ENCODE data around the gene SERPINA5. TPM values are rescaled to one million over a fixed set of nuclear protein-coding genes. Genes with fewer than 3 reads are reported as not detected.

SERPINA5 gene
- total RNA-seq, 1 experiment from 2014 or later, result 0.49 TPM

- POLR2A ChIA-PET, result no interaction called here
These were observed 16.8 kb upstream of the SERPINA5 start for GRCh38 chr14:94564381-94564780.

GRCh38 chr14:94568186-94568585, 13.0 kb upstream of the SERPINA5 start:
- no peaks in the 10 kb centered on the region for H3K9me3 ChIP-seq (ENCODE audit: control insufficient read depth, insufficient read depth, low read depth, low read length)
- no peaks in the 10 kb centered on the region for H3K27me3 ChIP-seq (ENCODE audit: control insufficient read depth, insufficient read depth, low read length)
- intact Hi-C loops (cut with micrococcal nuclease; ENCODE audit: unreplicated experiment) (no loop called here), in situ Hi-C loops (cut with HindIII; ENCODE audit: low pct_unique_long_range_greater_than_20kb, low sequenced_read_pairs) (no loop called here)
- no peaks in the 10 kb centered on the region; the same call in 1 of the 2 replicates for H3K4me1 ChIP-seq (ENCODE audit: control insufficient read depth, insufficient read depth, low read length)
- no peak for ATAC-seq
- CTCF ChIA-PET, result interaction anchor here (0.6 kb wide), 1 partner anchor 565 kb away, joined by 3 read pairs; no protein-coding TSS in a partner anchor
- no peak overlapping the region for H3K27ac ChIP-seq (ENCODE audit: low read length)
- H3K4me3 ChIP-seq (ENCODE audit: low read depth in 2 of 2, low read length in 2 of 2), result no peak overlapping the region
- DNase-seq (ENCODE audit: low read depth, low spot score), result no peak
- no peaks in the 10 kb centered on the region for H3K36me3 ChIP-seq (ENCODE audit: control insufficient read depth, insufficient read depth, low read length)
- no TSS peak for BruUV-seq (replicated peaks)
- POLR2A ChIA-PET, result no interaction called here
- TF ChIP-seq POLR2AphosphoS5 (IDR thresholded peaks at IDR 0.05; ENCODE audit: low read depth, low read length), result no peak
- TF ChIP-seq SIN3A (IDR thresholded peaks at IDR 0.05; ENCODE audit: borderline replicate concordance, insufficient read depth, low read depth, low read length), result no peak
- TF ChIP-seq REST (IDR thresholded peaks at IDR 0.05; ENCODE audit: insufficient read depth in 1 of 2, low read depth in 2 of 2, low read length in 1 of 2), result no peak
- TF ChIP-seq TCF7L2 (IDR thresholded peaks at IDR 0.05; ENCODE audit: low read depth, low read length), result no peak
- TF ChIP-seq CTCF (IDR thresholded peaks at IDR 0.05), result no peak

More at GRCh38 chr14:94564381-94564780, 16.8 kb upstream of the SERPINA5 start:
- ATAC-seq (no peak), DNase-seq (ENCODE audit: low read depth, low spot score) (no peak)
- Histone ChIP-seq H3K36me3 (ENCODE audit: control insufficient read depth, insufficient read depth, low read length) (no peaks in the 10 kb centered on the region), H3K4me1 (ENCODE audit: control insufficient read depth, insufficient read depth, low read length) (no peaks in the 10 kb centered on the region), H3K27ac (ENCODE audit: low read length) (no peak overlapping the region), H3K9me3 (ENCODE audit: control insufficient read depth, insufficient read depth, low read depth, low read length) (no peaks in the 10 kb centered on the region), H3K27me3 (ENCODE audit: control insufficient read depth, insufficient read depth, low read length) (no peaks in the 10 kb centered on the region), H3K4me3 (ENCODE audit: low read depth in 2 of 2, low read length in 2 of 2) (no peak overlapping the region)
- CTCF ChIA-PET, result no interaction called here
- no TSS peak for BruUV-seq (replicated peaks)
- intact Hi-C loops (cut with micrococcal nuclease; ENCODE audit: unreplicated experiment), result no loop called here
- no peak for TF ChIP-seq REST (IDR thresholded peaks at IDR 0.05; ENCODE audit: insufficient read depth in 1 of 2, low read depth in 2 of 2, low read length in 1 of 2)
- no peak for TF ChIP-seq SIN3A (IDR thresholded peaks at IDR 0.05; ENCODE audit: borderline replicate concordance, insufficient read depth, low read depth, low read length)
- TF ChIP-seq CTCF (IDR thresholded peaks at IDR 0.05), result no peak
- no peak for TF ChIP-seq POLR2AphosphoS5 (IDR thresholded peaks at IDR 0.05; ENCODE audit: low read depth, low read length)
- in situ Hi-C loops (cut with HindIII; ENCODE audit: low pct_unique_long_range_greater_than_20kb, low sequenced_read_pairs), result no loop called here
